Measurements from ENCODE around the gene AHSG.

Gene AHSG

GRCh38 chr3:186628756-186629155, 15.9 kb downstream of the AHSG start:
- no peaks in the 10 kb centered on the region for H3K4me1 ChIP-seq (ENCODE audit: control insufficient read depth, insufficient read depth, low read length)
- no peak overlapping the region for H3K4me3 ChIP-seq (ENCODE audit: low read depth, low read length)
- H3K27ac ChIP-seq (ENCODE audit: extremely low read depth, low read depth, low read length), result no peak overlapping the region
- CTCF ChIA-PET, result interaction anchor here (1.6 kb wide), 1 partner anchor 9 kb away, joined by 4 read pairs; no protein-coding TSS in a partner anchor
- no peaks in the 10 kb centered on the region for H3K9me3 ChIP-seq (ENCODE audit: control insufficient read depth, insufficient read depth, low read depth, low read length)
- no peaks in the 10 kb centered on the region for H3K36me3 ChIP-seq (ENCODE audit: control insufficient read depth in 2 of 2, insufficient read depth in 1 of 2, low read length in 2 of 2)
- TF ChIP-seq GLIS1 (tag by site-specific recombination; IDR thresholded peaks at IDR 0.05), result no peak
- TF ChIP-seq ZNF555 (tag by site-specific recombination; conservative IDR thresholded peaks at IDR 0.05), result no peak
- TF ChIP-seq ZNF571 (tag by site-specific recombination; IDR thresholded peaks at IDR 0.05), result no peak
- no peak for TF ChIP-seq ZNF600 (tag by site-specific recombination; IDR thresholded peaks at IDR 0.05)
- no peak for TF ChIP-seq ZNF311 (tag by site-specific recombination; IDR thresholded peaks at IDR 0.05; ENCODE audit: borderline replicate concordance)
- no peak for TF ChIP-seq ZNF791 (tag by site-specific recombination; IDR thresholded peaks at IDR 0.05)
- no peak for TF ChIP-seq HOXD13 (CRISPR knock-in tag; IDR thresholded peaks at IDR 0.05; ENCODE audit: borderline replicate concordance)
- POLR2A ChIA-PET, result no interaction called here

- H3K4me1 ChIP-seq (ENCODE audit: control insufficient read depth, insufficient read depth, low read length), result no peaks in the 10 kb centered on the region
Measured at GRCh38 chr3:186630950-186631641, 18.2 kb downstream of the AHSG start.

More at GRCh38 chr3:186630950-186631641, 18.2 kb downstream of the AHSG start:
- ChIA-PET POLR2A (no interaction called here), CTCF (interaction anchor here (1.5 kb wide), 1 partner anchor 15 kb away, joined by 11 read pairs; no protein-coding TSS in a partner anchor)
- no peak for TF ChIP-seq ZNF112 (tag by site-specific recombination; IDR thresholded peaks at IDR 0.05)
- no peak for TF ChIP-seq KLF17 (tag by site-specific recombination; IDR thresholded peaks at IDR 0.05)
- TF ChIP-seq, protein P1, sequence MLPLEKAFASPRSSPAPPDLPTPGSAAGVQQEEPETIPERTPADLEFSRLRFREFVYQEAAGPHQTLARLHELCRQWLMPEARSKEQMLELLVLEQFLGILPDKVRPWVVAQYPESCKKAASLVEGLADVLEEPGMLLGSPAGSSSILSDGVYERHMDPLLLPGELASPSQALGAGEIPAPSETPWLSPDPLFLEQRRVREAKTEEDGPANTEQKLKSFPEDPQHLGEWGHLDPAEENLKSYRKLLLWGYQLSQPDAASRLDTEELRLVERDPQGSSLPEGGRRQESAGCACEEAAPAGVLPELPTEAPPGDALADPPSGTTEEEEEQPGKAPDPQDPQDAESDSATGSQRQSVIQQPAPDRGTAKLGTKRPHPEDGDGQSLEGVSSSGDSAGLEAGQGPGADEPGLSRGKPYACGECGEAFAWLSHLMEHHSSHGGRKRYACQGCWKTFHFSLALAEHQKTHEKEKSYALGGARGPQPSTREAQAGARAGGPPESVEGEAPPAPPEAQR (tag by site-specific recombination; IDR thresholded peaks at IDR 0.05), result no peak
- no peak for TF ChIP-seq ZNF514 (tag by site-specific recombination; IDR thresholded peaks at IDR 0.05)
- TF ChIP-seq ZNF555 (tag by site-specific recombination; conservative IDR thresholded peaks at IDR 0.05), result no peak
- TF ChIP-seq, protein P2, sequence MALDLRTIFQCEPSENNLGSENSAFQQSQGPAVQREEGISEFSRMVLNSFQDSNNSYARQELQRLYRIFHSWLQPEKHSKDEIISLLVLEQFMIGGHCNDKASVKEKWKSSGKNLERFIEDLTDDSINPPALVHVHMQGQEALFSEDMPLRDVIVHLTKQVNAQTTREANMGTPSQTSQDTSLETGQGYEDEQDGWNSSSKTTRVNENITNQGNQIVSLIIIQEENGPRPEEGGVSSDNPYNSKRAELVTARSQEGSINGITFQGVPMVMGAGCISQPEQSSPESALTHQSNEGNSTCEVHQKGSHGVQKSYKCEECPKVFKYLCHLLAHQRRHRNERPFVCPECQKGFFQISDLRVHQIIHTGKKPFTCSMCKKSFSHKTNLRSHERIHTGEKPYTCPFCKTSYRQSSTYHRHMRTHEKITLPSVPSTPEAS (tag by site-specific recombination; IDR thresholded peaks at IDR 0.05), result no peak
- TF ChIP-seq MZF1 (tag by site-specific recombination; IDR thresholded peaks at IDR 0.05; ENCODE audit: borderline replicate concordance), result no peak
- TF ChIP-seq ZNF175 (tag by site-specific recombination; IDR thresholded peaks at IDR 0.05), result no peak
- no peak for TF ChIP-seq ZNF169 (tag by site-specific recombination; IDR thresholded peaks at IDR 0.05)
- TF ChIP-seq ZFP41 (tag by site-specific recombination; IDR thresholded peaks at IDR 0.05; ENCODE audit: borderline replicate concordance), result no peak
- no peak for TF ChIP-seq HOXD13 (CRISPR knock-in tag; IDR thresholded peaks at IDR 0.05; ENCODE audit: borderline replicate concordance)
- TF ChIP-seq ZSCAN30 (tag by site-specific recombination; IDR thresholded peaks at IDR 0.05), result no peak
- no peak for TF ChIP-seq ZNF701 (tag by site-specific recombination; IDR thresholded peaks at IDR 0.05)
- TF ChIP-seq ZNF639 (tag by site-specific recombination; IDR thresholded peaks at IDR 0.05), result no peak
- no peak for TF ChIP-seq ZNF280C (tag by site-specific recombination; IDR thresholded peaks at IDR 0.05)
- TF ChIP-seq ZNF138 (tag by site-specific recombination; IDR thresholded peaks at IDR 0.05; ENCODE audit: borderline replicate concordance), result no peak
- TF ChIP-seq, protein P3, sequence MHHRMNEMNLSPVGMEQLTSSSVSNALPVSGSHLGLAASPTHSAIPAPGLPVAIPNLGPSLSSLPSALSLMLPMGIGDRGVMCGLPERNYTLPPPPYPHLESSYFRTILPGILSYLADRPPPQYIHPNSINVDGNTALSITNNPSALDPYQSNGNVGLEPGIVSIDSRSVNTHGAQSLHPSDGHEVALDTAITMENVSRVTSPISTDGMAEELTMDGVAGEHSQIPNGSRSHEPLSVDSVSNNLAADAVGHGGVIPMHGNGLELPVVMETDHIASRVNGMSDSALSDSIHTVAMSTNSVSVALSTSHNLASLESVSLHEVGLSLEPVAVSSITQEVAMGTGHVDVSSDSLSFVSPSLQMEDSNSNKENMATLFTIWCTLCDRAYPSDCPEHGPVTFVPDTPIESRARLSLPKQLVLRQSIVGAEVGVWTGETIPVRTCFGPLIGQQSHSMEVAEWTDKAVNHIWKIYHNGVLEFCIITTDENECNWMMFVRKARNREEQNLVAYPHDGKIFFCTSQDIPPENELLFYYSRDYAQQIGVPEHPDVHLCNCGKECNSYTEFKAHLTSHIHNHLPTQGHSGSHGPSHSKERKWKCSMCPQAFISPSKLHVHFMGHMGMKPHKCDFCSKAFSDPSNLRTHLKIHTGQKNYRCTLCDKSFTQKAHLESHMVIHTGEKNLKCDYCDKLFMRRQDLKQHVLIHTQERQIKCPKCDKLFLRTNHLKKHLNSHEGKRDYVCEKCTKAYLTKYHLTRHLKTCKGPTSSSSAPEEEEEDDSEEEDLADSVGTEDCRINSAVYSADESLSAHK (tag by site-specific recombination; IDR thresholded peaks at IDR 0.05), result no peak
- no peak for TF ChIP-seq ZNF335 (tag by site-specific recombination; conservative IDR thresholded peaks at IDR 0.05)
- no peak for TF ChIP-seq ZNF223 (tag by site-specific recombination; IDR thresholded peaks at IDR 0.05)
- no peaks in the 10 kb centered on the region for H3K9me3 ChIP-seq (ENCODE audit: control insufficient read depth, insufficient read depth, low read depth, low read length)
- no peaks in the 10 kb centered on the region for H3K36me3 ChIP-seq (ENCODE audit: control insufficient read depth in 2 of 2, insufficient read depth in 1 of 2, low read length in 2 of 2)
- H3K27ac ChIP-seq (ENCODE audit: extremely low read depth, low read depth, low read length), result no peak overlapping the region
- H3K4me3 ChIP-seq (ENCODE audit: low read depth, low read length), result no peak overlapping the region
